GM12878 (cell line): Measurements from ENCODE around the gene CSTF1. TPM values are rescaled to one million over a fixed set of nuclear protein-coding genes. Genes with fewer than 3 reads are reported as not detected.

Source experiments
- ATAC-seq: fragments of 200-7000 bp; cut with Tn5 transposase; 3 replicates; pipeline ENCODE4 v1.9.1; 2020; ENCODE audit warnings: mild to moderate bottlenecking, moderate library complexity
- BruUV-seq: library from RNA; stranded (reverse); fragments of 400-500 nt; replicated peaks from 2 replicates; lab custom pipeline; 2021; lab: Mats Ljungman, UMichigan
- CTCF ChIA-PET: fragments of 300-600 bp; sonication (Branson Sonifier 250); formaldehyde crosslinking; extraction: SDS; loops from one replicate; lab custom pipeline; 2021; ENCODE audit warnings: inconsistent platforms; lab: Yijun Ruan, JAX
- POLR2A ChIA-PET: fragments of 350-600 bp; formaldehyde crosslinking; extraction: SDS; loops from one replicate; lab custom pipeline; 2021; ENCODE audit warnings: inconsistent platforms; lab: Charles Lee
- RAD21 ChIA-PET: fragments of 300-600 bp; sonication (Branson Sonifier 250); formaldehyde crosslinking; loops from one replicate; lab custom pipeline; 2023; ENCODE audit warnings: antibody characterized with exemption; ENCODE audit not compliant: unreplicated experiment; lab: Charles Lee
- SMC1A ChIA-PET: fragments of 300-600 bp; sonication (Branson Sonifier 250); formaldehyde crosslinking; loops from one replicate; lab custom pipeline; 2023; ENCODE audit not compliant: unreplicated experiment, uncharacterized antibody; lab: Charles Lee
- DNase-seq: peaks from one replicate; pipeline ENCODE4 v3.0.0-alpha.2; 2011; ENCODE audit warnings: low read depth, low spot score
- FAIRE-seq: peaks from 3 replicates; lab custom pipeline; 2011; peaks lifted over from hg19 to GRCh38; lab: Jason Lieb, UNC
- H2AFZ ChIP-seq: 2 replicates; pipeline ENCODE4 v1.6.0; 2011; ENCODE audit warnings: low read depth, low read length, control low read depth; ENCODE audit not compliant: control insufficient read depth
- H3K27ac ChIP-seq: 2 replicates; pipeline ENCODE4 v1.5.1; 2011; ENCODE audit warnings: control low read depth; ENCODE audit not compliant: control insufficient read depth, insufficient read depth
- H3K27me3 ChIP-seq, 2 experiments: replicated peaks in 1 of 2; 2 replicates each; pipeline versions ENCODE4 v1.6.0 to v1.6.1; 2011; ENCODE audit warnings: low read length in 1 of 2; ENCODE audit not compliant: control insufficient read depth in 2 of 2, insufficient read depth in 2 of 2
- H3K36me3 ChIP-seq, 2 experiments: 2 replicates each; pipeline ENCODE4 v1.5.1; 2011; ENCODE audit warnings: low read length in 1 of 2; ENCODE audit not compliant: control insufficient read depth in 2 of 2, insufficient read depth in 2 of 2
- H3K4me1 ChIP-seq: 2 replicates; pipeline ENCODE4 v1.6.1; 2011; ENCODE audit warnings: mild to moderate bottlenecking, low read length, moderate library complexity, mixed read lengths; ENCODE audit not compliant: control insufficient read depth, insufficient read depth
- H3K4me2 ChIP-seq: 2 replicates; pipeline ENCODE4 v1.6.0; 2011; ENCODE audit warnings: control low read depth; ENCODE audit not compliant: control insufficient read depth, insufficient read depth
- H3K4me3 ChIP-seq: fragments of 200-600 bp; sonication (generic); 2 replicates; pipeline ENCODE4 v1.5.1; 2016
- H3K79me2 ChIP-seq: 2 replicates; pipeline ENCODE4 v1.6.0; 2011; ENCODE audit warnings: low read length; ENCODE audit not compliant: control insufficient read depth, insufficient read depth
- H3K9ac ChIP-seq: 2 replicates; pipeline ENCODE4 v1.8.0; 2011; ENCODE audit warnings: low read length, control low read depth, mixed read lengths; ENCODE audit not compliant: control insufficient read depth, insufficient read depth
- H3K9me3 ChIP-seq: replicated peaks from 3 replicates; pipeline ENCODE4 v1.5.1; 2011; ENCODE audit warnings: mild to moderate bottlenecking, low read length; ENCODE audit not compliant: control insufficient read depth, insufficient read depth
- H4K20me1 ChIP-seq: 2 replicates; pipeline ENCODE4 v1.6.0; 2011; ENCODE audit not compliant: control insufficient read depth, insufficient read depth
- CEBPB ChIP-seq, 2 experiments: fragments of 150-350 bp in 1 of 2; IDR thresholded peaks; 2 replicates each; pipeline ENCODE4 v1.6.1; 2012 to 2014; ENCODE audit warnings: low read depth in 2 of 2, low read length in 2 of 2, borderline replicate concordance in 1 of 2, inconsistent platforms in 1 of 2
- CHD1 ChIP-seq: IDR thresholded peaks from 2 replicates; pipeline ENCODE4 v1.6.1; 2012; ENCODE audit warnings: low read depth, low read length, improper control_type of control experiment
- EP300 ChIP-seq, 2 experiments: fragments of 150-350 bp in 1 of 2; IDR thresholded peaks; 2 replicates each; pipeline ENCODE4 v1.6.1; 2011 to 2012; ENCODE audit warnings: low read depth in 2 of 2, low read length in 2 of 2, borderline replicate concordance in 1 of 2, improper control_type of control experiment in 1 of 2, inconsistent platforms in 1 of 2; ENCODE audit not compliant: control insufficient read depth in 1 of 2
- JUNB ChIP-seq: IDR thresholded peaks from 2 replicates; pipeline ENCODE4 v1.6.1; 2016; ENCODE audit warnings: antibody characterized with exemption, mild to moderate bottlenecking
- MTA3 ChIP-seq: IDR thresholded peaks from 2 replicates; pipeline ENCODE4 v1.6.1; 2012; ENCODE audit warnings: low read length, inconsistent platforms, borderline replicate concordance
- NRF1 ChIP-seq: conservative IDR thresholded peaks from 2 replicates; pipeline ENCODE4 v1.6.1; 2011; ENCODE audit warnings: mild to moderate bottlenecking, low read depth, low read length, improper control_type of control experiment
- SKIL ChIP-seq: fragments of 450-650 bp; IDR thresholded peaks from 2 replicates; pipeline ENCODE4 v1.6.1; 2017; ENCODE audit warnings: mild to moderate bottlenecking, low read depth, inconsistent platforms; ENCODE audit not compliant: poor library complexity, severe bottlenecking
- SMARCA5 ChIP-seq: fragments of 450-650 bp; IDR thresholded peaks from 2 replicates; pipeline ENCODE4 v1.6.1; 2017; ENCODE audit warnings: mild to moderate bottlenecking
- TCF12 ChIP-seq: IDR thresholded peaks from 2 replicates; pipeline ENCODE4 v1.6.1; 2011; ENCODE audit warnings: low read depth, mild to moderate bottlenecking, low read length
- whole genome bisulfite sequencing: methylation state at CpG from one replicate; pipeline ENCODE4 v1.1.6; 2016; ENCODE audit warnings: low lambda C conversion rate; ENCODE audit not compliant: insufficient replicate concordance, insufficient coverage; ENCODE audit errors: missing lambda C conversion rate; 5-methylcytosine and 5-hydroxymethylcytosine counted together
- in situ Hi-C: fragments of 300-500 bp; cut with MboI; formaldehyde crosslinking; loops from 9 replicates; pipeline ENCODE4 v1.14.3; 2018; ENCODE audit warnings: mixed read lengths
- intact Hi-C: fragments of 100-400 bp; cut with micrococcal nuclease; formaldehyde crosslinking; loops from one replicate; pipeline ENCODE4 v1.14.2; 2022; ENCODE audit not compliant: unreplicated experiment
- polyA plus RNA-seq, 11 experiments: library from polyadenylated mRNA; depleted of rRNA in 4 of 11; unstranded in 6 of 11; stranded (reverse) in 5 of 11; fragments of >200 nt; fragmentation: Nextera tagmentation in 4 of 11; fragmentation: Illumina TruSeq in 1 of 11; extraction: Ambion mirVana in 4 of 11; extraction: Trizol in 1 of 11; gene quantifications; 1 replicate in 1 of 11; 2 replicates in 10 of 11; pipeline versions ENCODE4 v1.2.1 to v1.2.3, GENCODE V29; 2011 to 2016; ENCODE audit warnings: inconsistent platforms in 2 of 11, missing spikeins in 2 of 11, low read depth in 1 of 11
- total RNA-seq, 4 experiments: library from RNA; depleted of rRNA in 3 of 4; stranded (reverse); fragments of >200 nt in 3 of 4; fragmentation: Illumina TruSeq in 1 of 4; extraction: Trizol in 1 of 4; gene quantifications; 2 replicates each; pipeline versions ENCODE4 v1.2.1 to v1.2.3, GENCODE V29; 2013 to 2021

The CSTF1 gene
- total and polyA plus RNA-seq, 10 of the 15 experiments (the other 5 are each of a cell fraction or from before 2014, with no cell fraction given) = 41.8 to 89.1 (median 50.1) TPM

- TF ChIP-seq SKIL = no peak
- TF ChIP-seq SMARCA5 = no peak
Measured at GRCh38 chr20:56447227-56447626, 54.8 kb downstream of the CSTF1 start (continued).

- H3K27me3 ChIP-seq = no peaks in the 10 kb centered on the region
- H3K4me3 ChIP-seq = no peak overlapping the region
- no peak overlapping the region for H3K9ac ChIP-seq
- POLR2A ChIA-PET = no interaction called here
- H3K9me3 ChIP-seq = no peaks in the 10 kb centered on the region
- no peak overlapping the region for H2AFZ ChIP-seq
- FAIRE-seq = no peak
- 67% methylated on average over 5 of the region's 5 CpGs for WGBS
- H3K4me1 ChIP-seq = peaks cover 18% of the 10 kb centered on the region
- DNase-seq = no peak
- intact Hi-C loops = no loop called here
- no peak for ATAC-seq
- no peak overlapping the region for H3K4me2 ChIP-seq
- RAD21 ChIA-PET = no interaction called here
- no TSS peak for BruUV-seq
- H4K20me1 ChIP-seq = no peaks in the 10 kb centered on the region
- CTCF ChIA-PET = no interaction called here
- TF ChIP-seq CHD1 (no peak), MTA3 (no peak), EP300 (IDR thresholded peaks at IDR 0.05; ENCODE audit: borderline replicate concordance in 1 of 2, control insufficient read depth in 1 of 2, low read depth in 2 of 2, low read length in 2 of 2) (no peak), TCF12 (no peak), JUNB (no peak), CEBPB (IDR thresholded peaks at IDR 0.05; ENCODE audit: borderline replicate concordance in 1 of 2, low read depth in 2 of 2, low read length in 2 of 2) (no peak), NRF1 (no peak)
- TF ChIP-seq, all 136 proteins: peak for 0
- no peaks in the 10 kb centered on the region for H3K79me2 ChIP-seq
- in situ Hi-C loops = no loop called here
- SMC1A ChIA-PET = no interaction called here
- no peak overlapping the region for H3K27ac ChIP-seq
- no peaks in the 10 kb centered on the region for H3K36me3 ChIP-seq
Measured at GRCh38 chr20:56449459-56449858, 57.0 kb downstream of the CSTF1 start.
